GM13977 (cell line): ENCODE results near the gene UCMA.

Source experiments
- DNase-seq: peaks from one replicate; pipeline ENCODE4 v3.0.0; 2012; ENCODE audit warnings: low spot score
- CTCF ChIP-seq: IDR thresholded peaks from 2 replicates; pipeline ENCODE4 v1.5.1; 2012; ENCODE audit warnings: mild to moderate bottlenecking, control low read depth; ENCODE audit not compliant: insufficient read depth; ENCODE audit errors: extremely low read depth, missing control alignments
- in situ Hi-C: fragments of 300-500 bp; cut with MboI; formaldehyde crosslinking; loops from one replicate; pipeline ENCODE4 v1.12.0; 2022; ENCODE audit warnings: low sequenced_read_pairs, low pct_unique_long_range_greater_than_20kb, mixed read lengths, inconsistent platforms; ENCODE audit not compliant: unreplicated experiment

The UCMA gene

GRCh38 chr10:13183625-13184024 lies 50.5 kb downstream of the UCMA start:
- in situ Hi-C loops, result no loop called here
- DNase-seq, result no peak

GRCh38 chr10:13182424-13182823 lies 51.8 kb downstream of the UCMA start:
- TF ChIP-seq CTCF, result no peak
- in situ Hi-C loops, result no loop called here
- no peak for DNase-seq

More at GRCh38 chr10:13183625-13184024, 50.5 kb downstream of the UCMA start:
- TF ChIP-seq CTCF, result no peak

- no peak for TF ChIP-seq CTCF
- DNase-seq, result peak; percentile 23
- in situ Hi-C loops, result no loop called here
Observed at GRCh38 chr10:13180788-13181187, 53.4 kb downstream of the UCMA start.

GRCh38 chr10:13173616-13174015 lies 60.6 kb downstream of the UCMA start:
- DNase-seq, result no peak
- in situ Hi-C loops, result no loop called here
- no peak for TF ChIP-seq CTCF
